Left colon (tissue), 2 donors: ENCODE results near the gene DNAJC8. TPM values are rescaled to one million over a fixed set of nuclear protein-coding genes. Genes with fewer than 3 reads are reported as not detected.

Source experiments
- ATAC-seq: fragments of 200-7000 bp; cut with Tn5 transposase; one replicate; pipeline ENCODE4 v1.9.1; 2020; ENCODE audit warnings: mild to moderate bottlenecking, moderate library complexity
- DNase-seq, 2 donors: peaks; one replicate each; pipeline ENCODE4 v3.0.0-alpha.2; 2020
- intact Hi-C, 2 donors: fragments of 100-400 bp; cut with DNase I in 1 of 2; cut with micrococcal nuclease in 1 of 2; formaldehyde crosslinking; loops; one replicate each; pipeline versions ENCODE4 v1.11.2 to v1.14.0; 2022; cut with DNase I, micrococcal nuclease
- total RNA-seq, 2 donors: library from RNA; stranded (reverse); fragmentation: NEBNext Ultra II Directional; extraction: Animal tissue kit (Norgen Biotek cat#: 25700); gene quantifications; one replicate each; pipeline ENCODE4 v1.2.1, GENCODE V29; 2021
- donor health status: DM: no; HTN: no; CAD: no.
- donor health status: DM: yes; HTN: yes; CAD: no.

DNAJC8 gene
- total RNA-seq, 2 donors from 2014 or later = 45.7 to 48.6 TPM

- no peak for DNase-seq
- no peak for ATAC-seq
- intact Hi-C loops = no loop called here
Observed at GRCh38 chr1:28233264-28233606, 406 bp upstream of the DNAJC8 start.

- no peak for DNase-seq
- intact Hi-C loops = no loop called here
Observed at GRCh38 chr1:28229996-28230395, 2.8 kb downstream of the DNAJC8 start.

GRCh38 chr1:28229089-28229488 lies 3.7 kb downstream of the DNAJC8 start:
- intact Hi-C loops = no loop called here
- no peak for ATAC-seq
- DNase-seq = no peak

More at GRCh38 chr1:28229996-28230395, 2.8 kb downstream of the DNAJC8 start:
- ATAC-seq = no peak

- intact Hi-C loops = no loop called here
- DNase-seq (no peak), ATAC-seq (no peak)
Observed at GRCh38 chr1:28213315-28213714, 19.5 kb downstream of the DNAJC8 start.

GRCh38 chr1:28209700-28210099 lies 23.1 kb downstream of the DNAJC8 start:
- DNase-seq (no peak), ATAC-seq (no peak)
- intact Hi-C loops = loop anchor here in 1 of 2 donors (5.0 kb wide), 1 partner anchor 117 kb away; no protein-coding TSS in a partner anchor

GRCh38 chr1:28208818-28209441 lies 23.9 kb downstream of the DNAJC8 start:
- DNase-seq (peak; percentile 45 to 73), ATAC-seq (peak; percentile 97)
- intact Hi-C loops = loop anchor here in 1 of 2 donors (5.0 kb wide), 1 partner anchor 117 kb away; no protein-coding TSS in a partner anchor

GRCh38 chr1:28205243-28205642 lies 27.6 kb downstream of the DNAJC8 start:
- DNase-seq = no peak
- intact Hi-C loops = loop anchor here in 1 of 2 donors (5.0 kb wide), 1 partner anchor 113 kb away; no protein-coding TSS in a partner anchor
- ATAC-seq = peak; percentile 53

GRCh38 chr1:28200234-28200873 lies 32.5 kb downstream of the DNAJC8 start:
- intact Hi-C loops = no loop called here
- ATAC-seq = no peak
- DNase-seq = no peak

- DNase-seq (peak in 1 of 2 donors; percentile 32), ATAC-seq (peak; percentile 93)
- intact Hi-C loops = no loop called here
Observed at GRCh38 chr1:28199328-28200233, 33.2 kb downstream of the DNAJC8 start.

- DNase-seq = no peak
- intact Hi-C loops = no loop called here
- ATAC-seq = no peak
Observed at GRCh38 chr1:28197682-28198415, 35.0 kb downstream of the DNAJC8 start.

- DNase-seq (no peak), ATAC-seq (no peak)
- intact Hi-C loops = no loop called here
Observed at GRCh38 chr1:28196330-28196729, 36.5 kb downstream of the DNAJC8 start.

- DNase-seq (no peak), ATAC-seq (no peak)
- intact Hi-C loops = no loop called here
Observed at GRCh38 chr1:28195780-28196179, 37.0 kb downstream of the DNAJC8 start.

- no peak for DNase-seq
- intact Hi-C loops = no loop called here
- no peak for ATAC-seq
Observed at GRCh38 chr1:28194326-28195035, 38.3 kb downstream of the DNAJC8 start.

GRCh38 chr1:28193701-28194161 lies 39.1 kb downstream of the DNAJC8 start:
- DNase-seq (no peak), ATAC-seq (peak; percentile 43)

GRCh38 chr1:28190996-28191645 lies 41.7 kb downstream of the DNAJC8 start:
- intact Hi-C loops = no loop called here
- DNase-seq = no peak
- no peak for ATAC-seq

More at GRCh38 chr1:28193701-28194161, 39.1 kb downstream of the DNAJC8 start:
- intact Hi-C loops = no loop called here

GRCh38 chr1:28190337-28190979 lies 42.4 kb downstream of the DNAJC8 start:
- ATAC-seq (no peak), DNase-seq (no peak)
- intact Hi-C loops = no loop called here

GRCh38 chr1:28185071-28185470 lies 47.8 kb downstream of the DNAJC8 start:
- ATAC-seq (peak; percentile 56), DNase-seq (no peak)
- intact Hi-C loops = no loop called here
